Esophagus squamous epithelium (tissue), 4 donors: Measurements from ENCODE around the gene ASB8.

ENCODE experiments used
- CTCF ChIP-seq, 6 experiments: fragments of 450-650 bp in 4 of 6; fragments of 200-600 bp in 2 of 6; sonication (generic) in 2 of 6; IDR thresholded peaks; one replicate each; pipeline ENCODE4 v1.5.1; 2016 to 2019; ENCODE audit warnings: antibody characterized with exemption in 6 of 6, mild to moderate bottlenecking in 4 of 6, moderate library complexity in 4 of 6
- POLR2A ChIP-seq, 4 donors: fragments of 450-650 bp; IDR thresholded peaks; one replicate each; pipeline ENCODE4 v1.6.1; 2017; ENCODE audit warnings: antibody characterized with exemption in 4 of 4, mild to moderate bottlenecking in 4 of 4, moderate library complexity in 3 of 4

GRCh38 chr12:48106681-48107613 lies 50.4 kb downstream of the ASB8 start:
- TF ChIP-seq CTCF (IDR thresholded peaks at IDR 0.05) (no peak), POLR2A (IDR thresholded peaks at IDR 0.05) (no peak)
